Islet precursor cell (in vitro differentiated cells): ENCODE results near the gene RARA.
A peak's percentile ranks its signal among the peaks of the same experiment; 100 is the strongest.

ENCODE experiments used
- DNase-seq: peaks from one replicate; pipeline ENCODE4 v3.0.0-alpha.2; 2018

Gene RARA

GRCh38 chr17:40330850-40331470 is 22.0 kb downstream of the RARA start:
- DNase-seq = no peak

- no peak for DNase-seq
These were observed 23.0 kb downstream of the RARA start for GRCh38 chr17:40331743-40332641.

GRCh38 chr17:40333781-40334448 is 24.9 kb downstream of the RARA start:
- no peak for DNase-seq

DNA sequence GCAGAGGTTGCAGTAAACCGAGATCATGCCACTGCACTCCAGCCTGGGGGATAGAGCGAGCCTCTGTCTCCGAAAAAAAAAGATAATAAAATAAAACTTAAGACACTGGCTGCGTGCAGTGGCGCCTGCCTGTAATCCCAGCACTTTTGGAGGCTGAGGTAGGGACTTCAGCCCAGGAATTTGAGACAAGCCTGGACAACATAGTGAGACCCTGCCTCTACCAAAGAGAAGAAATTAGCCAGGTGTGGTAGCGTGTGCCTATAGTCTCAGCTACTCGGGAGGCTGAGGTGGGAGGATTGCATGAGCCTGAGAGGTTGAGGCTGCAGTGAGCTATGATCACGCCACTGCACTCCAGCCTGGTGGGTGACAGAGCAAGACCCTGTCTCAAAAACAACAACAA is 26.6 kb downstream of the RARA start:
- DNase-seq = no peak

GRCh38 chr17:40337351-40337750 is 28.4 kb downstream of the RARA start:
- no peak for DNase-seq

DNA sequence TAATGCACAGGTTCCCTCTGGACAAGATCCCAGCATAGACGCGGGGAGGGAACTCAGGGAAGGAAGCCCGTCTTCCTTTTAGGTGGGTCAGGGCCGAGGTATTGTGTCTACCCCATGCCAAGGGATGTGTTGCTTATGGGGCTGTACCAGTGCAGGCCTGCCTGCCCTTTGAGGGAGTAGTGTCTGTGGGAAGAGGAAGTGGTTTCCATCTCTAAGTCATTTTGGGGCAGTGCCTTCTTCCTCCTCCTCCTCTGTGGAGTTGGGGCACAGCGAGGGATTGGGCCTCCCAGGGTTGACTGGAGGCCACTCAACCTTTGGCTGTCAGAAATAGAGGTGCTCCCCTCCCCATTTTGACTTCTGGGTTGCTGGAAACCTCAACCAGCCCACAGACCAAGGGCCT is 29.1 kb downstream of the RARA start:
- DNase-seq = no peak

GRCh38 chr17:40338941-40339649 is 30.1 kb downstream of the RARA start:
- DNase-seq = no peak

GRCh38 chr17:40340327-40340726 is 31.3 kb downstream of the RARA start:
- no peak for DNase-seq

DNA sequence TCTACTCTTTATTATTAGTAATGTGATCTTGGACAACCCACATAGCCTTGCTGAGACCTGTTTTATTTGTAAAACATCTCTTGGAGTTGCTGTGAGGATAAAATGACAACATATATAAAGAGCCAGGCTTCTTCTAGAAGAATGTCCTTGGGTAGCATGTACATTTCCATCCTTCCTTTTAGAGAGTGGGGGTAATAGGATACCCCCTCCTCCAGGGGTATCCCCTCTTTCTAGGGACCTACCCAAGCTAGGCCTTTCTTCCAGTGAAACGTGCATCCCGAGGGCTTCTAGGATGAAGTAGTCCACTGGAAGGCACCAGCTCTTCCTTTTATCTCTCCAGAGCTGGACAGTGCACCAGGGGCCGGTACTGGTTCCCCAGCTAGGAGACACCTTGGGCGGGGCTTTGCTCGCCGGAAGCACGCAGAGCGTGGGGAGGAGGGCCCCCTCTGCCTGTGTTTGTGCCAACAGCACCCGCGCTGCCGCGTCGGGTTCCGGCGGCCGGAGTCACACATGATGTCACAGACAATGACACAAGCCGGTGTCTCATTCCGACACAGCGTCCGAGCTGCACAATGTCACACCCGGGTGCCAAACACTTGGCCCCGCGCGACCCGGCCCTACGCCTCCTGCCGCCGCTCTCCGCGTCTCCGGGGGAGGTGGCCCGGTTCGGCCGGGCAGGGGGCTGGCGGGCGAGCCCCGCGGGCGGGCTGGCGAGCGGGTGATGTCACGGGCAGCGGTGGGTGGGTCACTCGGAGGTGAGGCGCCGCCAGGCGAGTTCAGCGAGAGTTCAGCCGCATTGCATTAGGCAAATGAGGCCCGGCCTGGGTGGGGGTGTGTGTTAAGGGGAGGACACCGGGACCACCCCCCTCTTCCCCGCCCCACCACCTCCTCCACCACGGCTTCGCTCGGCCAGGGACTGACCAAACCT is 32.2 kb downstream of the RARA start:
- DNase-seq = peak; percentile 97

DNA sequence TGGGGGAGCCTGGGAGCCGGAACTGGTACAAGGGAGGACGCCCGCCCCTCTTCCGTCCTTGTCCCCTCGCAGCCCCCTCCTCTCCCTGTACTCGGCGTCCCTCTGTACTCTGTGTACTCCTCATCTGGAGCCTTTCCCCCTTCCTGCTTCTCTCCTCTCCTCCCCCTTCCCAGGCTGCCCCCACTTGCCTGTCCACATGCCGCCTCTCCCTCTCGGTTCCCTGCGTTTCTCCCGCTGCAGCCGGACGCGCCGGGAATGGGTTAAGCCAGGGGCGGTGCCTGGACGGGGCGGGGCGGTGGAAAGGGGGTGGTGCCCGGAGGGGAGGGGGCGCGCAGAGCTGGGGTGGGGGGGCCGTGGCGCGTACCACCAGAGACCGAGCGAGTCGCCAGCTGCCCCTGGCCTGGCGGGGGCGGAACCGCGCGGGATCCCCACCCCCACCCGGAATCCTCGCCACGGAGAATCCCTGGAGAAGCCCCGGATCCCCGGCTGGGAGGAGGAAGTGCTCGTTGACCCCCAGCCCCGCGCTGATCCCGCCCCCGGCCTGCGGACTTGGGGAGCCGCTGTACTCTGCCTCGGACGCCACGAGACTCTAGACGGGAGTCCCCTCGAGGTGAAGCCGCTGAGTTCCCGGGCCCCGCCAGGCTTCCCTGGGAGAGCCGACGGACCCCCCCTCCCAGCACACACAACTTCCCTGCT is 33.0 kb downstream of the RARA start:
- peak; percentile 95 for DNase-seq

DNA sequence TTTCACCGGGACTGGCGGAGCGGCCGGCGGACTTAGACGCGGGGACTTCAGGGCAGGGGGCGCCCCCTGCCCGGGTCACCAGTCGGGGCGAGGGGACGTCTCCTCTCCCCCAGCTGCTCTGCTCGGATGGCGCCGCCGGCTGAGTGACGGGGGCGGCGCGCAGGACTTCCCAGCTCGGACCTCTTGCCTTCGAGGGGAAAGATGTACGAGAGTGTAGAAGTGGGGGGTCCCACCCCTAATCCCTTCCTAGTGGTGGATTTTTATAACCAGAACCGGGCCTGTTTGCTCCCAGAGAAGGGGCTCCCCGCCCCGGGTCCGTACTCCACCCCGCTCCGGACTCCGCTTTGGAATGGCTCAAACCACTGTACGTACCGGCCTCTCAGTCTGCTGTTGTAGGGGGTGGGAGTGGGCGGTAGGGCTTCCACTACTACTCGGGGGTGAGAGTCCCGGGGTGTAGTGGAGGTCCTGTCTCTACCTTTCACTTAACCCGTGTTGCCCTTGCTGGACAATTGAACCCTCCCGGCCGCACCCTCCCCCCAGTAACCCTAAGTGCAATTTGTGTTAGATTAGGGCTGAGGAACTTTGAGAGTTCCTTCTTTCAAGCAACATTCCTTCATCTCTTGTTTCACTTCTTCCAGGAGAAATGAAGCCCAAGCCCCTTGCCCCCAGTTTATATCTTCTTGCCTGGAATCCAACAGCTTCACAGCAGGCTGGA is 33.7 kb downstream of the RARA start:
- no peak for DNase-seq

DNA sequence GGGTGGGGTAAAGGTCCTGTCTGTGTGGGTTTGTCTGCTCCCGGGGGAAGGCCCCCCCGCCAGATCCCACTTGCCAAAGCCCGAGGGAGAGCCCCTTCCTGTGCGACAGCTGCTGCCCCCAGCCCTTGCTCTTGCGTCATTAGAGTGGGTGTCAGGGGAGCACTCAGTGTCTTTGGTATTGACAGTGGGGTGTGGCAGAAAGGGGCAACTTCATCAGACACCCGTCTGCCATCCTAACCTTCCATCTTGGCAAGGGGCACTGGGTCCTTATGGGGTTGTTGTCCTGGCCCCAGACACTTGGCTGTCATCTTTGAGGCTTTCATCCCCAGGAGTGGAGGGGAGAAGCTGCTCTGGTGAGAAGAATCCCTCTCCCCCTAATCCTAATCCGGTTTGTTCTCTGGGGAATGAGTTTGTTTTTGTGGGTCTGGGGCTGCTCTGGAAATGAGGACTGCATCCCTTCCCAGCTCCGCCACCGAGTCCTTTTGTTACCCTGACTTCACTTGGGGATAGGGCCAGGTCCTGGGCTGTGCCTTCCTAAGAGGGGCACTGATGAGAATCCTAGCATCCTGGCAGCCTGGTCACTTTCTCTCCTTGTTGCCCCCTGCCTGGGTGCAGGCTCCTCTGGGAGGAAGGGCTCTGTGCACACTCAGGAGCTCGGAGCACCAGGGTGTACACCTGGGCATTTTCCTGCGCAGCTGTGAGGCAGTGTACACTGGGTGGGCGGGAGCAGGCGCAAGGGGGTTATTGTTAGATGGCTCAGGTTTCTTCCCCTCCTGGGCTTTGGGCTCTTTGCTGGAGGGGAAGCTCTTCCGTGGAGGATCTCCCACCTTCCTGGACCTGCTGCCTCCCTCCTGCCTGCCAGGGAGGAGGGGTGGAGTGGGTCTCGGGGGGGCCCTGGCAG is 34.5 kb downstream of the RARA start:
- no peak for DNase-seq

DNA sequence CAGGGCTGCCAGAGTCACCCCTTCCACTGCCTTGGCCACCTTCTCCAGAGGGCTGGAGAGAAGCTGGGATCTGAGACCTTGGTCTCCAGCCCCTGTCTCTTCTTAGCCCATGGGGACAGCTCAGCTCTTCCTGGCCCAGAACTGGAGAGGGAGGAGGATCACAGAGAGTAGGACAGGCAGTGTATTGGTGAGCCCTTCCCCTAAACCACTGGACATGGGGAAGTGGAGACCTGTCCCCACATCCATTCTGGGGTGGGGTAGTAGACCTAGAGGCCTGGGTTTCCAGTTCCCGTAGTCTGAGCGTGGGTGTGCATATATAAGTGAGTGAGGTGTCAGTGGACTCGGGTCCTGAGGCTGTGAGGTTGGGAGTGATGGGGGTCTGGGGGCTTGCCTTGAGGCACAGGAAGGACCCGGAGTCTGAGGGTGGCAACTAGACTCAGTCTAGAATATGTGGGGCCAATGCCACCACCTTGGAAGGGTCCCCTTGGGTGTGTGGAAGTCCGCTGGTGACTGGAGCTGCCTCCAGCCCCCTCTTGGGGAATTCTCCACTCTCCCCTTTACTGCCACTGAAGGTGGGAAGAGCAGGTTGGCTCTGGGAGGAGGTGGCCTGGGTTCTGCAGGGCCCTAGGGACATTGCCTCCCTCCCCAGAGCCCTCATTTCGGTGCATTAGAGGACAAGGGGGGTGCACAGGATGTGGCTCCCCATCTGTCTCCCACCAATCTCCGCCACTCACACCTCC is 35.6 kb downstream of the RARA start:
- no peak for DNase-seq

- peak; percentile 94 for DNase-seq
These were observed 36.4 kb downstream of the RARA start for GRCh38 chr17:40345161-40345993.

GRCh38 chr17:40345994-40346764 is 37.2 kb downstream of the RARA start:
- DNase-seq = no peak

DNA sequence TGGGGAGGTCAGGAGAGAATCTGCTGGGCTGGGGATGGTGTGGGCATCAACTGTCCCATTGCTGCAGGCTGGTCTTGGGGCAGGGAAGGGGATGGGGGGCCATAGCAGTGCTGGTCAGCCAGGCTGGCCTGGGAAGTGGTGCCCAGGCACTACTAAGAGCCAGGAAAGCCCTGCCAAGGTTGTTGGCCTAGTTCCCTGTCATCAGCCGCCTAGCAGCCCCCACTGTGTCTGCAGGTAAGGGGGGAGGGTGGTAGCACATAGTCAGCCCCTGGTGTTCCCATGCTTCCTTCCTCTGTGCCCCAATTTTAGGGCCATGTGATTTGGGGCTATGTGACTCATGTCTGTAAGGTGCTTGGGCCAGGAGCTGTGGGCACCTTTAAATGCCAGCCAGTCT is 37.8 kb downstream of the RARA start:
- no peak for DNase-seq
